HFF-Myc (cell line): ENCODE data around the gene TRPM1.

Experiments
- DNase-seq: peaks from one replicate; pipeline ENCODE4 v3.0.0-alpha.2; 2011; ENCODE audit warnings: low read depth; ENCODE audit errors: extremely low read depth
- H3K4me3 ChIP-seq: replicated peaks from 2 replicates; pipeline ENCODE4 v1.5.1; 2011; ENCODE audit warnings: low read depth, mild to moderate bottlenecking, control low read depth, low read length
- TF ChIP-seq, protein P1 (sequence below): IDR thresholded peaks from 2 replicates; pipeline ENCODE4 v1.5.1; 2012; ENCODE audit warnings: mild to moderate bottlenecking, low read depth, low read length, control low read depth; ENCODE audit errors: missing control alignments

Gene TRPM1

DNA sequence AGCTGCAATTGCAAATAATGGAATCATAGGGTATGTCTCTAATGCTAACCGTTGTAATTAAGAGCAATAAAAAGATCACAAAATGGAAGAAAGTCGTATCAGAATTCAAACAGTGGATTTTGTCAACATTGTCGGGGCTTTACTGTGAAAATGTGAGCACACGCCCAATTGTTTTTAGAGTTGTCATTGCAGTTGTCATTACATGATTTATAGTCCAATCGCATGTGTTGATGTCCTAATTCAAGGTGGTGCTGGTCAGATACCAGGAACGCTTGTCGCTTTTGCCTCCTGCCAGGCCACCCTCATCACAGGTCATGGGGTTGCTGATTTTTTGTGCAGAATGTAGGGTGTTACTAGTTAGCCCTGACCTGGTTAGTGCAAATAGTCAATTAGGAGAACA is 16.2 kb downstream of the TRPM1 start:
- no peak for DNase-seq
- no peak overlapping the region for H3K4me3 ChIP-seq
- TF ChIP-seq, protein P1, sequence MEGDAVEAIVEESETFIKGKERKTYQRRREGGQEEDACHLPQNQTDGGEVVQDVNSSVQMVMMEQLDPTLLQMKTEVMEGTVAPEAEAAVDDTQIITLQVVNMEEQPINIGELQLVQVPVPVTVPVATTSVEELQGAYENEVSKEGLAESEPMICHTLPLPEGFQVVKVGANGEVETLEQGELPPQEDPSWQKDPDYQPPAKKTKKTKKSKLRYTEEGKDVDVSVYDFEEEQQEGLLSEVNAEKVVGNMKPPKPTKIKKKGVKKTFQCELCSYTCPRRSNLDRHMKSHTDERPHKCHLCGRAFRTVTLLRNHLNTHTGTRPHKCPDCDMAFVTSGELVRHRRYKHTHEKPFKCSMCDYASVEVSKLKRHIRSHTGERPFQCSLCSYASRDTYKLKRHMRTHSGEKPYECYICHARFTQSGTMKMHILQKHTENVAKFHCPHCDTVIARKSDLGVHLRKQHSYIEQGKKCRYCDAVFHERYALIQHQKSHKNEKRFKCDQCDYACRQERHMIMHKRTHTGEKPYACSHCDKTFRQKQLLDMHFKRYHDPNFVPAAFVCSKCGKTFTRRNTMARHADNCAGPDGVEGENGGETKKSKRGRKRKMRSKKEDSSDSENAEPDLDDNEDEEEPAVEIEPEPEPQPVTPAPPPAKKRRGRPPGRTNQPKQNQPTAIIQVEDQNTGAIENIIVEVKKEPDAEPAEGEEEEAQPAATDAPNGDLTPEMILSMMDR = no peak

DNA sequence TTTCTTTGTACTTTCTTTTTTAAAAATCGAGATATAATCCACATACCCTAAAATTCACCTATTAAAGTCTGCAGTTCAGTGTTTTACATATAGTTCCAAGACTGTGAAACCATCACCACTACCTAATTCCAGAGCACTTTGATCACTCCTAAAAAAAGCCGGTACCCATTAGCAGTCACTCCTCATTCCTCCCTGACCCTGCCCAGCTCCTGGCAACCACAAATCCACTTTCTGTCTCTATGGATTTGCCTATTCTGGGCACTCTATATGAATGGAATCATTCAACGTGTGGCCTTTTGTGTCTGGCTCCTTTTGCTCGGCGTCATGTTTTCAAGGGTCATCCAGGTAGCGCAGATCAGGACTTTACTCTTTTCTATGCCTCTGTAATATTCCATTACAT is 17.3 kb downstream of the TRPM1 start:
- TF ChIP-seq, protein P1 = no peak
- no peak for DNase-seq
- H3K4me3 ChIP-seq = no peak overlapping the region

DNA sequence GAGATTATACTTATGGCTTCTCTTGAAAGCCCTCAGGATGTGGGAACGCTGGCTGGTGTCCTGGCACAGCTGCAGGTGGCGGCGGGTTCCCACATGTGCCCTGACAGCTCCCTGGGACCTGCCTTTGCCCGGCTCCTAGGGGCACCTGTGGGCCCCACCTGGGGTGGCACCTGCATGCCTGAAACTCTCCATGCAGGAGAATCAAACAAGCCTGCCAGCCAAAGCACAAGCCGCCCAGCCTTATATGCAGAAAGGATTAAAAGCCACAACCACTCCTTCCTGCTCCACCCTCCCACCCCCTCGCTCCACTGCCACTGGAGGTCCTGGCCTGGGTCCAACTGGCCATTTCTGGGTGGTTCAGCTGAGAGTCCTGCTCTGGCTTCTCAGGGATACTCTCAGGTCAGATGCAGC is 18.1 kb downstream of the TRPM1 start:
- DNase-seq = no peak
- no peak overlapping the region for H3K4me3 ChIP-seq
- TF ChIP-seq, protein P1 = no peak

DNA sequence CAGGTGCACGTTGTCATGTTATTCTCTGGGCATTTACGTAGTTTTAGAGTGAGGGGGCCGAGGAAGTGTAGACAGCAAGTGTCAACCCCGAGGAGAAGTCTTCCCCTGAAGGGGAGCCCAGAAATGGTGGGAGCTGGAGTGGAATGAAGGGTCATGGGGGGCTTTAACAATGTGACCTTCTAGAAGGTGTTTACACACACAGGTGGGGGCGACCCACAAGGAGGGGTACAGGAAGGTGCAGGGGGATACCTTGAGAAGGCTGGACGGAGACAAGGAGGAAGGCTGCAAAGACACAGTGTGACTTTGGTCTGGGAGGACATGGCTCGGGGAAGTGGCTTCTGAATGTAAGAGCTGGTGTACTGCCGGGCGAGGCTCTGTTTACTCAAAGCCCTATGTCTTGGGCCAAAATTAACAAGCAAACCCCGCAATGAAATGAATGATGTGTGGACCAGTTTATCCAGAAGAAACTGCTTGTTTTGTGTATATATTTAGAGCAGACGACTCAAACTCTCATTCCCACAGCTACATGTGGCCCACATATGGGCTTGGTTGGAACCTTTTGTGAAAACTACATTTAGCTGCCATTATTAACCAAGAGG is 18.7 kb downstream of the TRPM1 start:
- TF ChIP-seq, protein P1 = no peak
- DNase-seq = peak; percentile 76

DNA sequence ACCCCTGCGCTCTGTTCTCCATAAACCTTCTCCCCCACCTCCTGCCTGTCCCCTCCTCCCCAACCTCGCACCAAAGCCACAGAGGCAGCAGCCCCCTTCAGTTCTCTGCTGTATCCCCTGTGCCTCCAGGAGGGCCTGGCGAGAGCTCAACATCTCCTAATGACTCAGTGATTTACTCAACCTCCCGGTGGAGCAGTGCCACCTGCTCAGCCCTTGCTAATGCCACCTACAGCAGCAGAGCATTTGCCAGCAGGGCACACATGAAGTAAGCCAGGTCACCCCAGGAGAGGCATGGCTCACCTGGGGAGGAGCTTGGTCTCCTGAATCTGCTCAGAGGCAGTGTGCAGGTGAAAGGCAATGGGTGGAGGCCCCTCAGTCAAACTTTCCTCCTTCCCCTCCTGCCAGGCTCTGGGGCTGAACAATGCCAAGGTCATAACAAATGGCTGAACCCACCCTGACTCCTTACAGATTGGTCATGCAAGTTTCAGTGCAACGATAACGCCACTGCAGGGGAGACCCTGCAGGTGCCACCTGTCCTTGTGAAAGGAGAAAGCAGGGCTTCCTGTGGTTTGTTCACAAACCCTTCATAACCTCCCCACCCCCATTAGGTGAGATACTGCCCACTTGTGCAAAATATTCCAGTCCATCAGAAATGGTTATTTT is 19.8 kb downstream of the TRPM1 start:
- DNase-seq = no peak
- H3K4me3 ChIP-seq = no peak overlapping the region
- TF ChIP-seq, protein P1 = no peak

More for the DNA sequence above, 18.7 kb downstream of the TRPM1 start:
- no peak overlapping the region for H3K4me3 ChIP-seq

DNA sequence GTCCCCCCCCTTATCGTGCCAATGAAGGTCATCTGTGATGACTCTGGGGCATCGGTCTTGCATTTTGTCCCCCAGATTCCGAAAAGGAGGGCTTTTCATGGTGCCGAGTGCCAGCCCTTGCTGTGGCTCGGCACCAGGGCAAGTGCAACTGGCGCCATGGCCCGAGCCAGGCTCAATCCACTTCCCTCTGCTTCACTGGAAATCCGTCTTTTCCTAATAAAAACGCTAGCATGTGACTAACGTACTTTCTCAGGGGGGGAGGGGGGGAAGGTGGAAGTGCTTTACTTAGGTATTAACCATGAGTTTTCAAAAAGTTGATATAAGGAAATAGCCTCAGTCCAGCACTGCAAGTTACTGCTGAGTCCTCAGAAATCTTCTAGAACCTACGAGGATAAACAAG is 20.5 kb downstream of the TRPM1 start:
- H3K4me3 ChIP-seq = no peak overlapping the region
- TF ChIP-seq, protein P1 = no peak
- no peak for DNase-seq

DNA sequence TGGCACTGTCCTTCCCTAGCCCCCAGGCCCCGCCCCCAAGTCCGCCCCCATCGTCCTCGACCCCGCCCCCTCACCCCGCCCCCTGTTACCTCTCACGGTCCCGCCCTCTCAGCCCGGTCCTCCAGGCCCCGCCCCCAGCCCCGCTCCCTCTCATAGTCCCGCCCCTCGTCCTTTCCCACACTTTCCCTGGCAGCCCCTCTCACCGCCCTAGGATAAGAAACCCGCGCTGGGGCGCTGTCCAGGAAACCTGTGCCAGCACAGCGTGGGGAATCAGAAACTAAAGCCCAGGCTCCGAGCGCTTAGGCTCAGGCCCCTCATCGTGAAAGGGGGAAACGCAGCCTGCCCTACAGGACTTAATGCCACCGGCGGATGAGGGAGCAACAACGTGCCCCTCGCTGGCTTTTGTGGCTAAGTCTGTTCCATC is 20.9 kb downstream of the TRPM1 start:
- TF ChIP-seq, protein P1 = no peak
- H3K4me3 ChIP-seq = no peak overlapping the region
- no peak for DNase-seq
